Spleen (tissue), 11 donors: ENCODE data around the gene PCSK6. TPM values are rescaled to one million over a fixed set of nuclear protein-coding genes. Genes with fewer than 3 reads are reported as not detected.

Experiments used
- DNase-seq: peaks from one replicate; pipeline ENCODE4 v3.0.0-alpha.2; 2020
- H3K27ac ChIP-seq, 8 donors: fragments of 200-600 bp; sonication (generic) in 7 of 8; 1 replicate in 4 of 8; 2 replicates in 4 of 8; pipeline versions ENCODE4 v1.5.0 to v1.8.0; 2016 to 2021; ENCODE audit warnings: inconsistent platforms in 4 of 8, mild to moderate bottlenecking in 4 of 8, moderate library complexity in 1 of 8
- H3K27me3 ChIP-seq, 7 donors: fragments of 200-600 bp; sonication (generic) in 6 of 7; replicated peaks in 1 of 7; 1 replicate in 4 of 7; 2 replicates in 3 of 7; pipeline versions ENCODE4 v1.5.0 to v1.8.0; 2016 to 2021; ENCODE audit warnings: inconsistent platforms in 3 of 7, mild to moderate bottlenecking in 1 of 7
- H3K36me3 ChIP-seq, 6 donors: fragments of 200-600 bp; sonication (generic) in 5 of 6; 1 replicate in 4 of 6; 2 replicates in 2 of 6; pipeline versions ENCODE4 v1.5.0 to v1.8.0; 2016 to 2021; ENCODE audit warnings: inconsistent platforms in 2 of 6
- H3K4me1 ChIP-seq, 6 donors: fragments of 200-600 bp; sonication (generic) in 5 of 6; 1 replicate in 3 of 6; 2 replicates in 3 of 6; pipeline versions ENCODE4 v1.5.0 to v1.8.0; 2016 to 2021; ENCODE audit warnings: inconsistent platforms in 3 of 6
- H3K4me3 ChIP-seq, 8 donors: fragments of 200-600 bp; sonication (generic) in 7 of 8; 1 replicate in 4 of 8; 2 replicates in 4 of 8; pipeline versions ENCODE4 v1.5.0 to v1.8.0; 2016 to 2021; ENCODE audit warnings: inconsistent platforms in 4 of 8, mild to moderate bottlenecking in 4 of 8, moderate library complexity in 2 of 8
- H3K9me3 ChIP-seq, 8 donors: fragments of 200-600 bp; sonication (generic) in 7 of 8; 1 replicate in 4 of 8; 2 replicates in 4 of 8; pipeline versions ENCODE4 v1.5.0 to v1.8.0; 2016 to 2021; ENCODE audit warnings: inconsistent platforms in 4 of 8
- POLR2A ChIP-seq, 3 donors: fragments of 450-650 bp; IDR thresholded peaks; one replicate each; pipeline ENCODE4 v1.5.1; 2017; ENCODE audit warnings: antibody characterized with exemption in 3 of 3, mild to moderate bottlenecking in 1 of 3
- POLR2AphosphoS5 ChIP-seq, 3 donors: sonication (generic); formaldehyde crosslinking; IDR thresholded peaks; one replicate each; pipeline ENCODE4 v1.5.1; 2017; ENCODE audit warnings: antibody characterized with exemption in 3 of 3
- WGBS, 5 donors: extraction: QIAGEN DNeasy Blood & Tissue Kit in 3 of 5; methylation state at CpG; one replicate each; pipeline versions ENCODE4 v1.1.5 to v1.1.7; 2013 to 2018; 5-methylcytosine and 5-hydroxymethylcytosine counted together
- intact Hi-C: fragments of 100-400 bp; cut with DNase I; formaldehyde crosslinking; loops from one replicate; pipeline ENCODE4 v1.15.0; 2023; ENCODE audit warnings: low total_unique reads
- polyA plus RNA-seq, 3 donors: library from polyadenylated mRNA; stranded (reverse); fragments of 200-250 nt; gene quantifications; one replicate each; pipeline ENCODE4 v1.2.1, GENCODE V29; 2013
- total RNA-seq, 7 donors: library from RNA; depleted of rRNA in 3 of 7; stranded (reverse); fragments of >200 nt in 3 of 7; fragmentation: NEBNext Ultra II Directional in 4 of 7; extraction: Animal tissue kit (Norgen Biotek cat#: 25700) in 4 of 7; gene quantifications; one replicate each; pipeline versions ENCODE4 v1.1.0 to v1.2.1, GENCODE V29; 2016 to 2021
- TF ChIP-seq, protein P1 (sequence below), 11 experiments: fragments of 200-600 bp in 7 of 11; fragments of 450-650 bp in 4 of 11; sonication (generic) in 4 of 11; IDR thresholded peaks in 8 of 11; conservative IDR thresholded peaks in 3 of 11; 1 replicate in 7 of 11; 2 replicates in 4 of 11; pipeline versions ENCODE4 v1.4.0 to v1.8.0; 2016 to 2021; ENCODE audit warnings: antibody characterized with exemption in 11 of 11, inconsistent platforms in 4 of 11, mild to moderate bottlenecking in 1 of 11
- donor health status: healthy with polysubstance abuse.
- donor health status: DM: no; HTN: no; CAD: no; lungs with moderate emphysema.
- donor health status: DM: no; HTN: no; CAD: no.
- donor health status: Bipolar disorder and iron deficiency.
- donor health status: healthy.
- donor health status: DM: no; HTN: no; CAD: no.
- donor health status: DM: yes; HTN: yes; CAD: no.

PCSK6 gene
- total and polyA plus RNA-seq, 10 donors, result 10.0 to 403 (median 252) TPM

GRCh38 chr15:101448336-101448735 is 41.2 kb downstream of the PCSK6 start:
- Histone ChIP-seq H3K4me1 (peaks cover 8 to 71% (median 44%) of the 10 kb centered on the region in 6 donors), H3K9me3 (no peaks in the 10 kb centered on the region), H3K36me3 (peaks cover 0 to 7% (median 0%) of the 10 kb centered on the region in 6 donors), H3K27me3 (peaks cover 0 to 23% (median 0%) of the 10 kb centered on the region in 7 donors), H3K4me3 (no peak overlapping the region), H3K27ac (peak overlapping the region in 4 of 8 donors; percentile 27 to 85 (median 75))
- DNase-seq, result no peak
- TF ChIP-seq, protein P1, sequence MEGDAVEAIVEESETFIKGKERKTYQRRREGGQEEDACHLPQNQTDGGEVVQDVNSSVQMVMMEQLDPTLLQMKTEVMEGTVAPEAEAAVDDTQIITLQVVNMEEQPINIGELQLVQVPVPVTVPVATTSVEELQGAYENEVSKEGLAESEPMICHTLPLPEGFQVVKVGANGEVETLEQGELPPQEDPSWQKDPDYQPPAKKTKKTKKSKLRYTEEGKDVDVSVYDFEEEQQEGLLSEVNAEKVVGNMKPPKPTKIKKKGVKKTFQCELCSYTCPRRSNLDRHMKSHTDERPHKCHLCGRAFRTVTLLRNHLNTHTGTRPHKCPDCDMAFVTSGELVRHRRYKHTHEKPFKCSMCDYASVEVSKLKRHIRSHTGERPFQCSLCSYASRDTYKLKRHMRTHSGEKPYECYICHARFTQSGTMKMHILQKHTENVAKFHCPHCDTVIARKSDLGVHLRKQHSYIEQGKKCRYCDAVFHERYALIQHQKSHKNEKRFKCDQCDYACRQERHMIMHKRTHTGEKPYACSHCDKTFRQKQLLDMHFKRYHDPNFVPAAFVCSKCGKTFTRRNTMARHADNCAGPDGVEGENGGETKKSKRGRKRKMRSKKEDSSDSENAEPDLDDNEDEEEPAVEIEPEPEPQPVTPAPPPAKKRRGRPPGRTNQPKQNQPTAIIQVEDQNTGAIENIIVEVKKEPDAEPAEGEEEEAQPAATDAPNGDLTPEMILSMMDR (IDR thresholded peaks at IDR 0.05 in 8 of 11, conservative IDR thresholded peaks at IDR 0.05 in 3 of 11), result no peak
- WGBS, 5 donors, result 90 to 95% (median 92%) methylated on average over 3 of the region's 3 CpGs
- intact Hi-C loops, result no loop called here

- WGBS, 5 donors, result 84 to 93% (median 91%) methylated on average over 20 of the region's 20 CpGs
- H3K27me3 ChIP-seq, result peaks cover 0 to 21% (median 0%) of the 10 kb centered on the region in 7 donors
- TF ChIP-seq, protein P1 (IDR thresholded peaks at IDR 0.05 in 8 of 11, conservative IDR thresholded peaks at IDR 0.05 in 3 of 11), result no peak
- TF ChIP-seq POLR2AphosphoS5 (IDR thresholded peaks at IDR 0.05), result peak in 1 of 3 donors; percentile 34
- no peak overlapping the region for H3K4me3 ChIP-seq
- intact Hi-C loops, result no loop called here
- peak; percentile 60 for DNase-seq
- H3K4me1 ChIP-seq, result peaks cover 8 to 64% (median 42%) of the 10 kb centered on the region in 6 donors
- peak overlapping the region in 6 of 8 donors; percentile 54 to 85 (median 74) for H3K27ac ChIP-seq
- H3K36me3 ChIP-seq, result peaks cover 0 to 7% (median 0%) of the 10 kb centered on the region in 6 donors
- no peaks in the 10 kb centered on the region for H3K9me3 ChIP-seq
Measured at GRCh38 chr15:101447561-101448071, 41.9 kb downstream of the PCSK6 start.

- Histone ChIP-seq H3K36me3 (peaks cover 0 to 7% (median 0%) of the 10 kb centered on the region in 6 donors), H3K27me3 (peaks cover 0 to 17% (median 0%) of the 10 kb centered on the region in 7 donors), H3K9me3 (no peaks in the 10 kb centered on the region), H3K4me1 (peaks cover 8 to 60% (median 41%) of the 10 kb centered on the region in 6 donors), H3K27ac (peak overlapping the region; percentile 32 to 85 (median 72)), H3K4me3 (no peak overlapping the region)
- peak; percentile 66 for DNase-seq
- TF ChIP-seq, protein P1 (IDR thresholded peaks at IDR 0.05 in 8 of 11, conservative IDR thresholded peaks at IDR 0.05 in 3 of 11), result no peak
- TF ChIP-seq POLR2AphosphoS5 (IDR thresholded peaks at IDR 0.05), result no peak
- TF ChIP-seq POLR2A (IDR thresholded peaks at IDR 0.05), result no peak
- WGBS, 5 donors, result 51 to 90% (median 78%) methylated on average over 2 of the region's 2 CpGs
- intact Hi-C loops, result no loop called here
Measured at GRCh38 chr15:101447168-101447533, 42.4 kb downstream of the PCSK6 start.

DNA sequence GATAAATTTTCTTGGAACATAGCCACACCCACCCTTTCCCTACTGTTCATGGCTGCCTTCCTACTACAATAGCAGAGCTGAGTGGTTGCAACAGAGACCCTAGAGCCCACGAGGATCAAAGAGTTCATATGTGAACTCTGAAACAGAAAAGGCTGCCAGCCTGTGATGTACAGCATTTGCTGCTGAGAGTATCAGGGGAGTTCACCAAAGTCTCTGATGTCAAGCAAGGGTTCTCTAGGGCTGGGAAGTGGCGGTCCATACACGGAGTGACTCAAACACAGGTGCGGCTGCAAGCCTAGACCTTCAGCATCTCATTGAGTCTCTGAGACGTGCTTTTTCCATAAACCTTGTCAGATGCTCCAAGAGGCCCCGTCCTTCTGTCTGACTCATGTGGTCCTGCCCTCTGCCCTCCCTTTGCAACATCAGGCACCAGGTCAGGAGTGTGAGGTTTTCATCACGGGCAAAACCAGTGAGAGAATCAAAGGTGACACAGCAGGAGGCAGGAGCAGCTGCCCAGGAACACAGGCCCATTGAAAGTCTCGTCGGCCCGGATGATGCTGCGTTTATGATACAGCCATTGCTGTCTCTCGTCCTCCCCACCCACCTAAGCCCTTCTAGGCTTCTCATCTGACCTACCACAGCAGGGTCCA is 42.9 kb downstream of the PCSK6 start:
- Histone ChIP-seq H3K4me1 (peaks cover 8 to 60% (median 40%) of the 10 kb centered on the region in 6 donors), H3K27me3 (peaks cover 0 to 14% (median 0%) of the 10 kb centered on the region in 7 donors), H3K4me3 (no peak overlapping the region), H3K27ac (peak overlapping the region; percentile 32 to 85 (median 72)), H3K9me3 (no peaks in the 10 kb centered on the region), H3K36me3 (peaks cover 0 to 7% (median 0%) of the 10 kb centered on the region in 6 donors)
- TF ChIP-seq POLR2AphosphoS5 (IDR thresholded peaks at IDR 0.05), result peak in 1 of 3 donors; percentile 7
- TF ChIP-seq POLR2A (IDR thresholded peaks at IDR 0.05), result no peak
- TF ChIP-seq, protein P1 (IDR thresholded peaks at IDR 0.05 in 8 of 11, conservative IDR thresholded peaks at IDR 0.05 in 3 of 11), result no peak
- WGBS, 5 donors, result 52 to 67% (median 57%) methylated on average over 9 to 12 of the region's 12 CpGs
- DNase-seq, result no peak
- intact Hi-C loops, result no loop called here
